Bronchial epithelial cell (primary cell): ENCODE measurements around the gene PLA2G2C. TPM values are rescaled to one million over a fixed set of nuclear protein-coding genes. Genes with fewer than 3 reads are reported as not detected.

Source experiments
- DNase-seq: peaks from one replicate; pipeline ENCODE4 v3.0.0-alpha.2; 2010; ENCODE audit warnings: low read depth
- FAIRE-seq: peaks from 2 replicates; lab custom pipeline; 2011; peaks lifted over from hg19 to GRCh38; lab: Jason Lieb, UNC
- H3K27me3 ChIP-seq: 2 replicates; pipeline ENCODE4 v1.5.1; 2011; ENCODE audit warnings: low read length; ENCODE audit not compliant: control insufficient read depth, insufficient read depth
- H3K36me3 ChIP-seq: 2 replicates; pipeline ENCODE4 v1.5.1; 2011; ENCODE audit warnings: low read length; ENCODE audit not compliant: control insufficient read depth, insufficient read depth
- H3K4me3 ChIP-seq: 2 replicates; pipeline ENCODE4 v1.5.1; 2011; ENCODE audit warnings: mild to moderate bottlenecking, low read depth, low read length, control low read depth
- total RNA-seq: library from RNA; depleted of rRNA; stranded (reverse); fragments of >200 nt; gene quantifications from 2 replicates; pipeline ENCODE4 v1.2.1, GENCODE V29; 2014
- TF ChIP-seq, protein P1 (sequence below): IDR thresholded peaks from 2 replicates; pipeline ENCODE4 v1.5.1; 2011; ENCODE audit warnings: mild to moderate bottlenecking, moderate library complexity, low read length, control low read depth, inconsistent platforms; ENCODE audit not compliant: insufficient read depth, severe bottlenecking

Gene PLA2G2C
- total RNA-seq, 1 donor from 2014 or later, result not detected

DNA sequence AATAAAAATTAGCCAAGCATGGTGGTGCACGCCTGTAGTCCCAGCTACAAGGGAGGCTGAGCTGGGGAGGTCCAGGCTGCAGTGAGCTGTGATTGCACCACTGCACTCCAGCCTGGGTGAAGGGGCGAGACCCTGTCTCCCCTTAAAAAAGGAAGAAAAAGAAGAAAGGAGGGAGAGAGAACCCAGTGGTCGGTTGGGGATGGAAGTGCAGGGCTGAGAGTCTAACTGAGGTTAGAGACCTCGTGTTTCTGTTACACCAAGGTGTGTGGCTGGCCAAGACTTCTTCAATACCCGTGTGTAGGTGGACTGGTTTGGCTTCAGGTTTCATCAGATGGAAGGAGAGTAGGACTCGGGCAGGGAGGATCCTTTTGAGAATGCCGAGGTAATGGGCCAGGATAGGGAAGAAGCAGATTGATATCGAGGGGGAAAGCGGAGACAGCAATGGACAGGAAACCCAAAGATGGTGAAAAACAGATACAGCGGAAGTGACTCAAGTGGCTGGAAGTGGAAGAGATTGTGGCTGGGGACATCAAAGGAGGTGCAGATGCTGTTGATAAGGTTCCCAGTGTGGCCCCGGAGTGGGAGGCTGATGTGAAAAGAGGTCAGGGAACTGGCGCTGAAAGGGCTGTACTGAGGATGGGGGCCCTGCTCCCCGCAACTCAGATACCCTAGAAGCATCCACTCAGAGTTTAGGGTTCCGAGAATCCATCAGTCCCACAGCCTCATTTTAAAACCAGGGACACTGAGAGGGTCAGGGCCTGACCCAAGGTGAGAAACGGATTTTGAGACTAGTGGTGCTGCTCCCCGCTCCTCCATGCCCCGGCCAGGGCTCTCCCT, 1.1 kb downstream of the PLA2G2C start:
- no peak for FAIRE-seq
- TF ChIP-seq, protein P1, sequence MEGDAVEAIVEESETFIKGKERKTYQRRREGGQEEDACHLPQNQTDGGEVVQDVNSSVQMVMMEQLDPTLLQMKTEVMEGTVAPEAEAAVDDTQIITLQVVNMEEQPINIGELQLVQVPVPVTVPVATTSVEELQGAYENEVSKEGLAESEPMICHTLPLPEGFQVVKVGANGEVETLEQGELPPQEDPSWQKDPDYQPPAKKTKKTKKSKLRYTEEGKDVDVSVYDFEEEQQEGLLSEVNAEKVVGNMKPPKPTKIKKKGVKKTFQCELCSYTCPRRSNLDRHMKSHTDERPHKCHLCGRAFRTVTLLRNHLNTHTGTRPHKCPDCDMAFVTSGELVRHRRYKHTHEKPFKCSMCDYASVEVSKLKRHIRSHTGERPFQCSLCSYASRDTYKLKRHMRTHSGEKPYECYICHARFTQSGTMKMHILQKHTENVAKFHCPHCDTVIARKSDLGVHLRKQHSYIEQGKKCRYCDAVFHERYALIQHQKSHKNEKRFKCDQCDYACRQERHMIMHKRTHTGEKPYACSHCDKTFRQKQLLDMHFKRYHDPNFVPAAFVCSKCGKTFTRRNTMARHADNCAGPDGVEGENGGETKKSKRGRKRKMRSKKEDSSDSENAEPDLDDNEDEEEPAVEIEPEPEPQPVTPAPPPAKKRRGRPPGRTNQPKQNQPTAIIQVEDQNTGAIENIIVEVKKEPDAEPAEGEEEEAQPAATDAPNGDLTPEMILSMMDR, result no peak
- no peak for DNase-seq
- H3K36me3 ChIP-seq, result no peaks in the 10 kb centered on the region
- H3K4me3 ChIP-seq, result no peak overlapping the region
- no peaks in the 10 kb centered on the region for H3K27me3 ChIP-seq

DNA sequence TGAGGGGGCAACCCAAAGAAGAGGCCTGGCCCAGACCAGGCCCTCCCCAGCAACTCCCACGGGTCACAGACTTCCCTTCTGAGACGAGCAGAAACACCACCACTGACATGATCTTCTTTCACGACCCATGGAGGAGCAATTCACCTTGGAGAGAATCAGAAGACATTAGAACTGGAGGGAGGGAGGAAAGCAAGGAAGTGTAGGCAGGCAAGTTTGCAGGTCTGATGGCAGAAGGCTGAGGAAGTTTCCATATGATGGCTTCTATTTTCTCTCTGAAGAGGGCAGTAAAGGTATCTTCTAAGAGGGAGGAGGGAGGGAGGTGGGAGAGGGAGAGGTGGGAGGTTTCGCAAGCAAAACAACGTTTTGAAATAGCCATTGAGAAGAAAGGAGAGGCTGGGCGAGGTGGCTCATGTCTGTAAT, 1.8 kb downstream of the PLA2G2C start:
- Histone ChIP-seq H3K27me3 (no peaks in the 10 kb centered on the region), H3K36me3 (no peaks in the 10 kb centered on the region), H3K4me3 (no peak overlapping the region)
- TF ChIP-seq, protein P1, result no peak
- DNase-seq, result no peak
- no peak for FAIRE-seq

DNA sequence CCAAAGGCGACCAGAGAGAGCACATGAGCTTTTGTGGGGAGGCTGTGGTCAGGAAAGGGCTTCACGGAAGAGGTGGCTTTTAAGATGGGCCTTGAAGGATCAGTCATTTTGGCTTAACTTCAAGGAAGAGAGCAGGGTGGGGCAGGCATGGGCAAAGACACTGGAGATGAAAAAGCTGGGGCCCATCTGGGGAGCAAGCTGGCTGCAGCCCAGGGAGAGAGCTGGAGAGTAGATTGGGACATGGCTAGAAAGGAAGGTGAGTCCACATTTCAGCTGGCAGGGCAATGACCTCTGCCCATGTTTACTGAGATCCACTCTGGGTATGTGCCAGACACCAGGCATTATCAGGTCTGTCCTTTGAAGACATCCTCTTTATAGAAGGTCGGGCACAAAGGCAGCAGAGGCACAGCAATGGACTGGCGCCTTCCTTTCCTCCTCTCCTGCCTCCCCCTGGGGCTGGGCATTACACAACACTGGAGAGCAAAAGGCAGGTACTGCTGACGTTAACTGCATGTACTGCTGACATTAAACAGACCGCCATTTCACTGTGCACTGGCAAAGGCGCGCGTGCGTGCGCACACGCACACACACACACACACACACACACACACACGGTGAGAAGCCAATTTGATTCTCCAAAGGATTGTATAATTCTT, 2.6 kb downstream of the PLA2G2C start:
- FAIRE-seq, result no peak
- H3K36me3 ChIP-seq, result no peaks in the 10 kb centered on the region
- H3K27me3 ChIP-seq, result no peaks in the 10 kb centered on the region
- TF ChIP-seq, protein P1, result no peak
- DNase-seq, result no peak
- H3K4me3 ChIP-seq, result no peak overlapping the region

DNA sequence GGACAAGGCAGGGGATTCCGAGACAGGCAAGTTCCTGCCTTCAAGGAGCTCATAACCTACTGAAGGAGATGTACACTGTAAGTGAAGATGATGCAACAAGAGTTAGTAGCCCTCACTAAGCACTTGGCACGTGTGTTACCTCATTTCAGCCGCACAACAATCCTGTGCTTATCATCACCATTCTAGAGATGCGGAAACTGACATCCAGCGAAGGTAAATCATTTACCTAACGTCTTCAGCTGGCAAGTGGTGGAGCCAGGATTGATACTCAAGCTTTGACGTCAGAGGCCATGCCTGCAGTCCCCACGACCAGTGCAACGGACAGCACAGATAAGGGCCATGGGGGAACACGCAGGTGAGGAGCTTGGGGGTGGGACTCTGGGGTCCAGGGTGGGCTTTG, 3.3 kb downstream of the PLA2G2C start:
- DNase-seq, result no peak
- peak; percentile 43 for FAIRE-seq
- TF ChIP-seq, protein P1, result no peak
- H3K27me3 ChIP-seq, result no peaks in the 10 kb centered on the region
- H3K36me3 ChIP-seq, result no peaks in the 10 kb centered on the region
- no peak overlapping the region for H3K4me3 ChIP-seq

DNA sequence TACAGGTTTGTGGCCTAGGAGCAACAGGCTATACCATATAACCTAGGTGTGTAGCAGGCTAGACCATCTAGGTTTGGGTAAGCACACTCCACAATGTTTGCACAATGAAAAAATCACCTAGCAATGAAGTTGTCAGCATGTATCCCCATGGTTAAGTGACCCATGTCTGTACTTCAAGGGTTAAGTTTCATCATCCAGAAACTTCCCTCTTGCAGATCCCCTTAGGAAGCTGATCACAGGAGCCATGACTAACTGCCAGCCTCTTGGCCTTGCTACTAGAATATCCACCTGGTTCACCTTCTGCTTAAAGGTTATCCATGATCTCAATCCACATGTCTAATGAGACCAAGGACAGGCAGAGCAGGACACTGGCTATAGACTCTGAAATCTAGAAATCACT, 3.9 kb downstream of the PLA2G2C start:
- TF ChIP-seq, protein P1, result no peak
- FAIRE-seq, result peak; percentile 13

More for the DNA sequence above, 3.9 kb downstream of the PLA2G2C start:
- H3K36me3 ChIP-seq, result no peaks in the 10 kb centered on the region
- H3K4me3 ChIP-seq, result no peak overlapping the region
- H3K27me3 ChIP-seq, result no peaks in the 10 kb centered on the region
- no peak for DNase-seq
